Tibial artery (tissue), 4 donors: ENCODE data around the gene LSM14B.

ENCODE experiments used
- DNase-seq, 2 donors: peaks; one replicate each; pipeline ENCODE4 v3.0.0-alpha.2; 2019
- H3K27ac ChIP-seq, 2 donors: fragments of 200-600 bp; sonication (generic) in 1 of 2; 1 replicate in 1 of 2; 2 replicates in 1 of 2; pipeline ENCODE4 v1.5.1; 2018 to 2019; ENCODE audit warnings: mild to moderate bottlenecking in 1 of 2
- H3K27me3 ChIP-seq, 2 donors: fragments of 200-600 bp; sonication (generic) in 1 of 2; one replicate each; pipeline versions ENCODE4 v1.5.1 to v1.6.0; 2016 to 2019
- H3K36me3 ChIP-seq, 3 donors: fragments of 200-600 bp; sonication (generic) in 2 of 3; one replicate each; pipeline ENCODE4 v1.5.1; 2016 to 2019; ENCODE audit warnings: mild to moderate bottlenecking in 2 of 3
- H3K4me1 ChIP-seq, 4 donors: fragments of 200-600 bp; sonication (generic) in 2 of 4; 1 replicate in 3 of 4; 2 replicates in 1 of 4; pipeline ENCODE4 v1.5.1; 2016 to 2019
- H3K4me3 ChIP-seq, 2 donors: fragments of 200-600 bp; sonication (generic) in 1 of 2; 1 replicate in 1 of 2; 2 replicates in 1 of 2; pipeline ENCODE4 v1.5.1; 2018 to 2019; ENCODE audit warnings: mild to moderate bottlenecking in 2 of 2
- H3K9me3 ChIP-seq, 3 donors: fragments of 200-600 bp; sonication (generic) in 1 of 3; one replicate each; pipeline ENCODE4 v1.5.1; 2016 to 2019
- intact Hi-C: fragments of 100-400 bp; cut with DNase I; formaldehyde crosslinking; loops from one replicate; pipeline ENCODE4 v1.15.0; 2023; ENCODE audit warnings: low total_unique reads
- TF ChIP-seq, protein P1 (sequence below), 2 experiments: fragments of 200-600 bp in 1 of 2; fragments of 450-650 bp in 1 of 2; IDR thresholded peaks; one replicate each; pipeline ENCODE4 v1.5.1; 2017 to 2019; ENCODE audit warnings: antibody characterized with exemption in 2 of 2, mild to moderate bottlenecking in 1 of 2, moderate library complexity in 1 of 2

The LSM14B gene

GRCh38 chr20:62165762-62166399 is 43.6 kb downstream of the LSM14B start:
- Histone ChIP-seq H3K4me3 (no peak overlapping the region), H3K4me1 (no peaks in the 10 kb centered on the region), H3K9me3 (no peaks in the 10 kb centered on the region), H3K27ac (no peak overlapping the region), H3K27me3 (no peaks in the 10 kb centered on the region), H3K36me3 (peaks cover 39 to 100% (median 70%) of the 10 kb centered on the region in 3 donors)
- TF ChIP-seq, protein P1, sequence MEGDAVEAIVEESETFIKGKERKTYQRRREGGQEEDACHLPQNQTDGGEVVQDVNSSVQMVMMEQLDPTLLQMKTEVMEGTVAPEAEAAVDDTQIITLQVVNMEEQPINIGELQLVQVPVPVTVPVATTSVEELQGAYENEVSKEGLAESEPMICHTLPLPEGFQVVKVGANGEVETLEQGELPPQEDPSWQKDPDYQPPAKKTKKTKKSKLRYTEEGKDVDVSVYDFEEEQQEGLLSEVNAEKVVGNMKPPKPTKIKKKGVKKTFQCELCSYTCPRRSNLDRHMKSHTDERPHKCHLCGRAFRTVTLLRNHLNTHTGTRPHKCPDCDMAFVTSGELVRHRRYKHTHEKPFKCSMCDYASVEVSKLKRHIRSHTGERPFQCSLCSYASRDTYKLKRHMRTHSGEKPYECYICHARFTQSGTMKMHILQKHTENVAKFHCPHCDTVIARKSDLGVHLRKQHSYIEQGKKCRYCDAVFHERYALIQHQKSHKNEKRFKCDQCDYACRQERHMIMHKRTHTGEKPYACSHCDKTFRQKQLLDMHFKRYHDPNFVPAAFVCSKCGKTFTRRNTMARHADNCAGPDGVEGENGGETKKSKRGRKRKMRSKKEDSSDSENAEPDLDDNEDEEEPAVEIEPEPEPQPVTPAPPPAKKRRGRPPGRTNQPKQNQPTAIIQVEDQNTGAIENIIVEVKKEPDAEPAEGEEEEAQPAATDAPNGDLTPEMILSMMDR (IDR thresholded peaks at IDR 0.05): no peak
- intact Hi-C loops: no loop called here
- DNase-seq: no peak

DNA sequence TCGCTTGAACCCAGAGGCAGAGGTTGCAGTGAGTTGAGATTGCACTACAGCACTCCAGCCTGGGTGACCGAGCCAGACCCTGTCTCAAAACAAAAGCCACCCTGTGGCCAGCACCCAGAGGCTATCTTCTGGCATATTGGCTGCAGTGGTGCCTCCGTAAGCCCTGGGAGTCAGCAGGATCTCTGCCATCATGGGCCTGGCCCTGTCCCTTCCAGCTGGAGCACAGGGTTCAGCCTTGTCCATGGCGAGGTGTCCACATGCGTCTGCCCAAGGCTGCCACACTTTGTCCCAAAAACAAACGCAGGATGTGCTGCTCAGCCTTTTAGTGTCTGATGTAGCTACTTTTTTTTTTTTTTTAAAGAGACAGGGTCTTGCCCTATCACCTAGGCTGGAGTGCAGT is 45.2 kb downstream of the LSM14B start:
- Histone ChIP-seq H3K27ac (no peak overlapping the region), H3K36me3 (peaks cover 38 to 89% (median 57%) of the 10 kb centered on the region in 3 donors), H3K9me3 (no peaks in the 10 kb centered on the region), H3K27me3 (no peaks in the 10 kb centered on the region), H3K4me3 (no peak overlapping the region), H3K4me1 (no peaks in the 10 kb centered on the region)
- intact Hi-C loops: no loop called here
- TF ChIP-seq, protein P1 (IDR thresholded peaks at IDR 0.05): no peak
- DNase-seq: no peak

GRCh38 chr20:62168061-62168460 is 45.8 kb downstream of the LSM14B start:
- intact Hi-C loops: no loop called here
- TF ChIP-seq, protein P1 (IDR thresholded peaks at IDR 0.05): no peak
- no peaks in the 10 kb centered on the region for H3K9me3 ChIP-seq
- H3K4me1 ChIP-seq: no peaks in the 10 kb centered on the region
- no peak overlapping the region for H3K4me3 ChIP-seq
- no peak overlapping the region for H3K27ac ChIP-seq
- DNase-seq: no peak
- H3K27me3 ChIP-seq: no peaks in the 10 kb centered on the region
- H3K36me3 ChIP-seq: peaks cover 32 to 89% (median 51%) of the 10 kb centered on the region in 3 donors

DNA sequence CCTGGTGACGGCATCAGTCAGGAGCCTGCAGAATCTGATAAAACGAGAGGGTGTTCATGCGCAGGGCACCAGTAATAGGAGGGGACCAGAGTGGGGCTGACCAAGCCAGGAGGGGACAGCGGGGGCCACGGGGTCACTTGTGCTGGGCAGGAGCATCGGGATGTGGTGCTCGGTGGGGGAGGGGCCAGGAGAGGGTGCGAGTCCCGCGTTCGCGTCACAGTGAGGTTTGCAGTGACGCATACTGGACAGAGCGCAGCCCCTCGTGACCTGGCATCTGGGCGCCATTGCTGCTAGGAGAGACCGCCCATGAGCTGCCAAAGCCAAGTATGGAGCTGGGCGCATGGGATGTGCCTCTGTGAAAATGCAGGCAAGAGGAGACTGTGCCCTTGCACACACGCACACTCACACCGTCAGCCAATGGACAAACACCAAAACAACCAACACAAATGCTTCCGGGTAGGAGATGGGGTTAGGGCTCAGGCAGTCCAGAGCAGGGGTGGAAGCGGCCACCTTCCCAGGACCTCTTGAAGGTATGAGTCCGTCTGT is 46.7 kb downstream of the LSM14B start:
- intact Hi-C loops: no loop called here
- no peaks in the 10 kb centered on the region for H3K4me1 ChIP-seq
- H3K27me3 ChIP-seq: no peaks in the 10 kb centered on the region
- no peaks in the 10 kb centered on the region for H3K9me3 ChIP-seq
- peaks cover 25 to 89% (median 49%) of the 10 kb centered on the region in 3 donors for H3K36me3 ChIP-seq
- DNase-seq: no peak
- TF ChIP-seq, protein P1 (IDR thresholded peaks at IDR 0.05): no peak
- no peak overlapping the region for H3K4me3 ChIP-seq
- H3K27ac ChIP-seq: no peak overlapping the region

- no peaks in the 10 kb centered on the region for H3K27me3 ChIP-seq
- intact Hi-C loops: no loop called here
- DNase-seq: no peak
- no peak overlapping the region for H3K27ac ChIP-seq
- TF ChIP-seq, protein P1 (IDR thresholded peaks at IDR 0.05): no peak
- no peaks in the 10 kb centered on the region for H3K9me3 ChIP-seq
- H3K4me3 ChIP-seq: no peak overlapping the region
- H3K4me1 ChIP-seq: no peaks in the 10 kb centered on the region
- peaks cover 16 to 89% (median 49%) of the 10 kb centered on the region in 3 donors for H3K36me3 ChIP-seq
Observed at GRCh38 chr20:62170536-62170935, 48.3 kb downstream of the LSM14B start.
